Measurements from ENCODE around the gene PTAR1. TPM values are rescaled to one million over a fixed set of nuclear protein-coding genes. Genes with fewer than 3 reads are reported as not detected.
A peak's percentile ranks its signal among the peaks of the same experiment; 100 is the strongest.
"Not testable (repeated sequence)": the region's sequence is repeated elsewhere in the genome, so short reads cannot be mapped to it uniquely, and the experiment has no call there.

Gene PTAR1
- total RNA-seq, 1 donor from 2014 or later, result 23.2 TPM

DNA sequence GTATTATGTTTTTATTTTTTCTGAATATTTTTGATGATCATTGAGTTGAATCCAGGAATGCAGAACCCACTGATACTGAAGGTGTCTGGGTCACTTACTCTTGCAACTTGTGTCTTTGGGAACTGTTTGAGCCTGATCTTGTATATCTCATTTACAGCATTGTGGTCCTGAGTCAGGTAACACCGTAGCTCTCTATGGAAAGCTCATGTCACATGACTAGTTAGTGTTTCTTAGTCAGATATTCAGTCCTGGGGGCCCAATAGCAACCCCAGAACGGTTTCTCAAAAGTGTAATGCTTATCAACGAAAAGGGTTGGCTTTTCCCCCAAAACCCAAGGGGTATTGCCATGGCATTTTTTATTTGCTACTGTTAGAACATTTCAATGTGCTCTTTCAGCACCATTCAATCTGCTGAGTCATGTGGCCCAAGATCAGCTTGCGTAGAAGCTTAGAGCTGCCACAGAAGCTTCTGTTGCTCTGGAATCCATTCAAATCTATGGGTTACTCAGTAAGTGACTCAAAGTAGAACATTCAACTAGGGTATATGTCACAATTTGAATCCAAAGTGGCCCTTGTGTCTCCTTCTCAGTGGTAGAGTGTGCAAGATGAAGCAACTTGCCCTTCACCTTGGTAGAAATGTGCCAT lies 12.1 kb upstream of the PTAR1 start:
- Histone ChIP-seq H3K27ac (replicated peaks) (no peak overlapping the region), H3K27me3 (ENCODE audit: low read depth) (no peaks in the 10 kb centered on the region), H3K36me3 (no peaks in the 10 kb centered on the region), H3K4me3 (no peak overlapping the region), H3K9me3 (replicated peaks) (no peaks in the 10 kb centered on the region), H3K4me1 (no peaks in the 10 kb centered on the region)
- intact Hi-C loops (cut with micrococcal nuclease), result no loop called here
- no peak for DNase-seq
- TF ChIP-seq, protein P1, sequence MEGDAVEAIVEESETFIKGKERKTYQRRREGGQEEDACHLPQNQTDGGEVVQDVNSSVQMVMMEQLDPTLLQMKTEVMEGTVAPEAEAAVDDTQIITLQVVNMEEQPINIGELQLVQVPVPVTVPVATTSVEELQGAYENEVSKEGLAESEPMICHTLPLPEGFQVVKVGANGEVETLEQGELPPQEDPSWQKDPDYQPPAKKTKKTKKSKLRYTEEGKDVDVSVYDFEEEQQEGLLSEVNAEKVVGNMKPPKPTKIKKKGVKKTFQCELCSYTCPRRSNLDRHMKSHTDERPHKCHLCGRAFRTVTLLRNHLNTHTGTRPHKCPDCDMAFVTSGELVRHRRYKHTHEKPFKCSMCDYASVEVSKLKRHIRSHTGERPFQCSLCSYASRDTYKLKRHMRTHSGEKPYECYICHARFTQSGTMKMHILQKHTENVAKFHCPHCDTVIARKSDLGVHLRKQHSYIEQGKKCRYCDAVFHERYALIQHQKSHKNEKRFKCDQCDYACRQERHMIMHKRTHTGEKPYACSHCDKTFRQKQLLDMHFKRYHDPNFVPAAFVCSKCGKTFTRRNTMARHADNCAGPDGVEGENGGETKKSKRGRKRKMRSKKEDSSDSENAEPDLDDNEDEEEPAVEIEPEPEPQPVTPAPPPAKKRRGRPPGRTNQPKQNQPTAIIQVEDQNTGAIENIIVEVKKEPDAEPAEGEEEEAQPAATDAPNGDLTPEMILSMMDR (IDR thresholded peaks at IDR 0.05; ENCODE audit: borderline replicate concordance), result no peak

DNA sequence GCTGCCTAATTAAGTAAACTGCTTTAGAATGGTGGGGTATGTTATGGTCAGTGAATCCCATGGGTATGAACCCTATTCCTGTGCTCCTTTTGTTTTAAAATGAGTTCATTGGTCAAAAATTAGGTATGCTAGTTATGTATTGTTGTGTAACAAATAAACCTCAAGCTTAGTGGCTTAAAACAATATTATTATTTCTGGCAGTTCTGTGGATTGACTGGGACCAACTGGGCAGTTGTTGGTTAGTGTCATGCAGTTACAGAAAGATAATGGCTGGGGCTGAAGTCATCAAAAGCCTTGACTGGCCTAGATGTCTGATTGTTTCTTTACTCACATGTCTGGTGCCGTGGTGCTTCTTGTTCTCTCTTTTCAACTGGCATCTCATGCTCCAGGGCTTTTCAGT lies 8.9 kb upstream of the PTAR1 start:
- Histone ChIP-seq H3K27me3 (ENCODE audit: low read depth) (no peaks in the 10 kb centered on the region), H3K4me3 (no peak overlapping the region), H3K36me3 (no peaks in the 10 kb centered on the region), H3K4me1 (no peaks in the 10 kb centered on the region), H3K27ac (replicated peaks) (no peak overlapping the region), H3K9me3 (replicated peaks) (no peaks in the 10 kb centered on the region)
- DNase-seq, result no peak
- TF ChIP-seq, protein P1 (IDR thresholded peaks at IDR 0.05; ENCODE audit: borderline replicate concordance), result no peak
- intact Hi-C loops (cut with micrococcal nuclease), result no loop called here

DNA sequence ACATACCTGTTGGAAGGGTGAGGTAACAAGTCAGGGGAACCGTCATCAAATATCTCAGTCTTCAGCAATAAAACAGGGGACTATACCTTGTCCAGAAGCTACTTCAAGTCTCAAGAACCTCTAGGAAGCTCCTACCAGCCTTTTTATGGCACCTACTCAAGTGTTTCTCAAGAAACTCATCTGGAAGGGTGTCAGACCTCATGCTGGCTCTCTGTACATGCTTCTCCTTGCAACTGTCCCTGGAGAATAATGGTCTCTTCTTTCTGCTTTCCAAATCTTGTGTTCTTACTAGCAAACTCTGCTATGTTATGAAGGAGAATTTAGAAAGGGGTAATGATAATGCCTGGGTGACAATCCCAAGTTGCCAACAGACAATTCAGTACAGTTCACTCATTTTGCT lies 8.3 kb upstream of the PTAR1 start:
- H3K27me3 ChIP-seq (ENCODE audit: low read depth), result no peaks in the 10 kb centered on the region
- H3K4me1 ChIP-seq, result no peaks in the 10 kb centered on the region
- intact Hi-C loops (cut with micrococcal nuclease), result no loop called here
- H3K4me3 ChIP-seq, result no peak overlapping the region
- no peaks in the 10 kb centered on the region for H3K36me3 ChIP-seq
- no peak for DNase-seq
- no peaks in the 10 kb centered on the region for H3K9me3 ChIP-seq (replicated peaks)
- TF ChIP-seq, protein P1 (IDR thresholded peaks at IDR 0.05; ENCODE audit: borderline replicate concordance), result no peak
- H3K27ac ChIP-seq (replicated peaks), result no peak overlapping the region

DNA sequence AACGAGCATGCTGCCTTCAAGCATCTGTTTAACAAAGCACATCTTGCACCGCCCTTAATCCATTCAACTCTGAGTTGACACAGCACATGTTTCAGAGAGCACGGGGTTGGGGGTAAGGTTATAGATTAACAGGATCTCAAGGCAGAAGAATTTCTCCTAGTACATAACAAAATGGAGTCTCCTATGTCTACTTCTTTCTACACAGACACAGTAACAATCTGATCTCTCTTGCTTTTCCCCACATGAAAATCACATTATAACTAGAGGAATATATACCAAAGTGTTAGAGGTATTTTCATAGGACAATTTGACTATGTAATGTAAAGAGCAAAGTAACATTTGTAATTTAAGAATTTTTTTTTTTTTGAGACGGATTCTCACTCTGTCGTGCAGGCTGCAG lies 4.1 kb upstream of the PTAR1 start:
- H3K9me3 ChIP-seq (replicated peaks); H3K4me3 ChIP-seq; H3K27ac ChIP-seq (replicated peaks); DNase-seq; H3K36me3 ChIP-seq; H3K27me3 ChIP-seq (ENCODE audit: low read depth); intact Hi-C loops (cut with micrococcal nuclease): not testable (repeated sequence)
- peaks cover 14% of the 10 kb centered on the region for H3K4me1 ChIP-seq

DNA sequence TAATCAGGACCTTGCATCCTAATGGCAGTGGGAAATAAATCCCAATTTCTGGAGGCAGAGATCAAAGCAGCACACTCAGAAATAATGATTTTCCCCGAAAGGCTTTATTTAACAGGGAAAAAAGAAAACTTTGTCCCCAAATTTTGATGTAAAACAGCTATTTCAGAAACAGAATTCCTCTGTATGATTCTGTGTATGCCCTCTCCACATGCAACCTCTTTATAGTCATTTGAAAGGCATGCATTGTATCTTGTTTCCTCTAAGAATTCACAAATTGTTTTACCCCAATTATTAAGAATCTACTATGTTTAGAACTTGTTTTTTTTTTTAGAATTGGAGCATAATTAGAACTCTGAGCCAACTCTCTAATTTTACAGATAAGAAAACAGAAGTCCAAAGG lies 2.7 kb upstream of the PTAR1 start:
- Histone ChIP-seq H3K9me3 (replicated peaks) (no peaks in the 10 kb centered on the region), H3K27ac (replicated peaks) (no peak overlapping the region), H3K4me1 (peaks cover 27% of the 10 kb centered on the region), H3K4me3 (no peak overlapping the region), H3K36me3 (no peaks in the 10 kb centered on the region), H3K27me3 (ENCODE audit: low read depth) (no peaks in the 10 kb centered on the region)
- intact Hi-C loops (cut with micrococcal nuclease), result no loop called here
- TF ChIP-seq, protein P1 (IDR thresholded peaks at IDR 0.05; ENCODE audit: borderline replicate concordance), result no peak
- no peak for DNase-seq

DNA sequence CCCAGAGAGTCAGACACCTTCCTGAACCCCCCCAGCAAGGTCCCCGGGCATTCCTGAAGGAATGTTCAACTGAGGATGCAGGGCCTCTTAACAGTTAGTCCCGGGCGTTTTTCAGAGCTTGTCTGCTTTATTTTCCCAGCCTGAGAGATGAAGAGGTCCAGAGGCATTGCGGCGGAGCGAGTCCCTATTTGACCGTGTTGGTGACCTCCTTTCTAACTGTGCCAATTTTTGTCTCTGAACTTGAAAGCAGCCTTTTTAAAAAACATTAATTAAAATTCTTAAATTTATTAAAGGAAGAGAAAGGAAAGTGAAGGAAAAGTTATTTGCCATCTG lies 433 bp upstream of the PTAR1 start:
- H3K27me3 ChIP-seq (ENCODE audit: low read depth), result no peaks in the 10 kb centered on the region
- H3K36me3 ChIP-seq, result no peaks in the 10 kb centered on the region
- no peaks in the 10 kb centered on the region for H3K9me3 ChIP-seq (replicated peaks)
- peak overlapping the region; percentile 96 for H3K27ac ChIP-seq (replicated peaks)
- intact Hi-C loops (cut with micrococcal nuclease), result no loop called here
- no peak for DNase-seq
- H3K4me3 ChIP-seq, result peak overlapping the region; percentile 81
- peaks cover 47% of the 10 kb centered on the region for H3K4me1 ChIP-seq
- TF ChIP-seq, protein P1 (IDR thresholded peaks at IDR 0.05; ENCODE audit: borderline replicate concordance), result no peak
